ENCODE measurements around the gene CFAP77.

The CFAP77 gene

GRCh38 chr9:132520612-132521011, 110.6 kb downstream of the CFAP77 start:
- DNase-seq: no peak

- DNase-seq: no peak
Measured at GRCh38 chr9:132525308-132526023, 115.5 kb downstream of the CFAP77 start.

GRCh38 chr9:132531195-132531594, 121.2 kb downstream of the CFAP77 start:
- DNase-seq: peak; percentile 83

- DNase-seq: peak; percentile 37
Measured at GRCh38 chr9:132531710-132532570, 121.9 kb downstream of the CFAP77 start.

- DNase-seq: no peak
Measured at GRCh38 chr9:132534832-132535231, 124.8 kb downstream of the CFAP77 start.

GRCh38 chr9:132536124-132536523, 126.1 kb downstream of the CFAP77 start:
- DNase-seq: no peak

- DNase-seq: no peak
Measured at GRCh38 chr9:132537352-132537751, 127.3 kb downstream of the CFAP77 start.

- DNase-seq: no peak
Measured at GRCh38 chr9:132538071-132538470, 128.1 kb downstream of the CFAP77 start.

GRCh38 chr9:132539096-132539495, 129.1 kb downstream of the CFAP77 start:
- no peak for DNase-seq

- DNase-seq: no peak
Measured at GRCh38 chr9:132541051-132541450, 131.0 kb downstream of the CFAP77 start.

GRCh38 chr9:132541870-132542830, 132.1 kb downstream of the CFAP77 start:
- no peak for DNase-seq

GRCh38 chr9:132543251-132543650, 133.2 kb downstream of the CFAP77 start:
- DNase-seq: no peak

- peak; percentile 18 for DNase-seq
Measured at GRCh38 chr9:132543960-132544359, 133.9 kb downstream of the CFAP77 start.

GRCh38 chr9:132545578-132545977, 135.6 kb downstream of the CFAP77 start:
- no peak for DNase-seq

- DNase-seq: peak; percentile 68
Measured at GRCh38 chr9:132546148-132547051, 136.4 kb downstream of the CFAP77 start.

- no peak for DNase-seq
Measured at GRCh38 chr9:132547052-132547431, 137.0 kb downstream of the CFAP77 start.

- DNase-seq: no peak
Measured at GRCh38 chr9:132547436-132547835, 137.4 kb downstream of the CFAP77 start.

- DNase-seq: no peak
Measured at GRCh38 chr9:132547976-132548730, 138.1 kb downstream of the CFAP77 start.

GRCh38 chr9:132548751-132549640, 139.0 kb downstream of the CFAP77 start:
- DNase-seq: no peak

- DNase-seq: no peak
Measured at GRCh38 chr9:132551556-132551955, 141.5 kb downstream of the CFAP77 start.

All from NCI-H1092 (cell line).